Measurements from ENCODE around the gene ZC3HAV1.
"Not testable (repeated sequence)": the region's sequence is repeated elsewhere in the genome, so short reads cannot be mapped to it uniquely, and the experiment has no call there.

Gene ZC3HAV1

GRCh38 chr7:139127648-139128047, 18.1 kb upstream of the ZC3HAV1 start:
- H3K36me3 ChIP-seq (ENCODE audit: insufficient read depth, insufficient read length, low read length): no peaks in the 10 kb centered on the region
- TF ChIP-seq YY1 (IDR thresholded peaks at IDR 0.05; ENCODE audit: insufficient read depth, insufficient read length): no peak
- TF ChIP-seq SUZ12 (IDR thresholded peaks at IDR 0.05; ENCODE audit: extremely low read depth, insufficient read depth, insufficient read length): no peak
- TF ChIP-seq ZNF274 (IDR thresholded peaks at IDR 0.05; ENCODE audit: low read depth, low read length): no peak

DNA sequence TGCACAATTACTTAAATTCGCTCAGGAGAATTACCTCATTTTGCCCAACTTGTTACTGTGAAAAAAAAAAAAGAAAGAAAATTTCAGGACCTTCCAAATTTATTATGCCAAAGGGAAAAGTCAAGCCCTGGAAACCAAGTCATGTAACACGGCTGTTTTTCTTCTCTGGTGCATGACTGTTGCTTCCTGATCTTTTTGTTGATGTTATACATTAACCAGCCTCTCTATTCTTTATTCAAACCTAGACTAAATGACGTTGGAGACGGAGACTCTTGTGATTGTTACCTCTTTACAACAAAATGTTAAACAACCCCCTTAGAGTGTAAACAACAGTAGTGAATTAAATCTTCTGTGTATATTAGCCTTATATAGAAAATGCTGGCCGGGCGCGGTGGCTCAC, 16.1 kb upstream of the ZC3HAV1 start:
- no peaks in the 10 kb centered on the region for H3K9me3 ChIP-seq (ENCODE audit: insufficient read depth, low read length)
- H3K4me3 ChIP-seq (ENCODE audit: insufficient read length, low read depth): no peak overlapping the region
- H3K9ac ChIP-seq (ENCODE audit: insufficient read length, low read depth): no peak overlapping the region
- no peak for DNase-seq (ENCODE audit: low read depth, low spot score)
- no peaks in the 10 kb centered on the region for H3K36me3 ChIP-seq (ENCODE audit: insufficient read depth, insufficient read length, low read length)
- H3K27me3 ChIP-seq (ENCODE audit: insufficient read depth, insufficient read length): no peaks in the 10 kb centered on the region
- no peaks in the 10 kb centered on the region for H3K4me1 ChIP-seq (ENCODE audit: insufficient read depth, insufficient read length)
- no peak for TF ChIP-seq ZNF274 (IDR thresholded peaks at IDR 0.05; ENCODE audit: low read depth, low read length)

More at GRCh38 chr7:139127648-139128047, 18.1 kb upstream of the ZC3HAV1 start:
- no peak for DNase-seq (ENCODE audit: low read depth, low spot score)
- H3K9ac ChIP-seq (ENCODE audit: insufficient read length, low read depth): no peak overlapping the region
- no peaks in the 10 kb centered on the region for H3K4me1 ChIP-seq (ENCODE audit: insufficient read depth, insufficient read length)
- H3K9me3 ChIP-seq (ENCODE audit: insufficient read depth, low read length): no peaks in the 10 kb centered on the region
- H3K27me3 ChIP-seq (ENCODE audit: insufficient read depth, insufficient read length): peaks cover 10% of the 10 kb centered on the region
- H3K4me3 ChIP-seq (ENCODE audit: insufficient read length, low read depth): no peak overlapping the region

DNA sequence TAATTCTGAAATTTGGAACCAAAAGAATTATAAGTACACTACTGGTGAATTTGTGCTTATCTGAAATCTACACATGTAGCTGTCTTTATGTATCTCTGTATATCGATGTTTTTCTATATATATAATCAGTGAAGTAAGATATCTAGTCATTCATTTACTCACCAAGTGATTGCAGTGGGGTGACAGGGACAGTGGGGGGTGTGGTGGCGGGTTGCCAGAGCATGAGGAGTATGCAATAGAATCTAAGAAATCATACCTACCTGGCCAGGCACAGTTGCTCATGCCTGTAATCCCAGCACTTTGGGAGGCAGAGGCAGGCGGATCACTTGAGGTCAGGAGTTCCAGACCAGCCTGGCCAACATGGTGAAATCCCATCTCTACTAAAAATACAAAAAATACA, 15.5 kb upstream of the ZC3HAV1 start:
- H3K4me3 ChIP-seq (ENCODE audit: insufficient read length, low read depth); H3K9me3 ChIP-seq (ENCODE audit: insufficient read depth, low read length); DNase-seq (ENCODE audit: low read depth, low spot score); H3K27me3 ChIP-seq (ENCODE audit: insufficient read depth, insufficient read length); H3K36me3 ChIP-seq (ENCODE audit: insufficient read depth, insufficient read length, low read length); H3K4me1 ChIP-seq (ENCODE audit: insufficient read depth, insufficient read length); H3K9ac ChIP-seq (ENCODE audit: insufficient read length, low read depth): not testable (repeated sequence)

- Histone ChIP-seq H3K36me3 (ENCODE audit: insufficient read depth, insufficient read length, low read length) (no peaks in the 10 kb centered on the region), H3K4me1 (ENCODE audit: insufficient read depth, insufficient read length) (no peaks in the 10 kb centered on the region)
Measured at GRCh38 chr7:139124084-139124914, 14.8 kb upstream of the ZC3HAV1 start.

DNA sequence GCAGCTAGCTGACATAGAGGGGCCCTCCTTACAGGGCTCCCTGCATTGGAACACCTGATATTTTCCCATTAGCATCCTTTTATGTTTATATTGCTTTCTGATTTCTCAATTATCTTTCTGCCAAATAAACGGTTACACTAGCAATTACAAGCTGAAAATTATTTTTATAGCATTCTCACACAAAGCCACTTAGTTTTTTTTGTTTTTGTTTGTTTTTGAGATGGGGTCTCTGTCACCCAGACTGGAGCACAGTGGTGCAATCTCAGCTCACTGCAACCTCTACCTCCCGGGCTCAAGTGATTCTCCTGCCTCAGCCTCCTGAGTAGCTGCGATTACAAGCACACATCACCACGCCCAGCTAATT, 9.9 kb upstream of the ZC3HAV1 start:
- Histone ChIP-seq H3K9ac (ENCODE audit: insufficient read length, low read depth) (no peak overlapping the region), H3K4me3 (ENCODE audit: insufficient read length, low read depth) (no peak overlapping the region), H3K27me3 (ENCODE audit: insufficient read depth, insufficient read length) (no peaks in the 10 kb centered on the region), H3K4me1 (ENCODE audit: insufficient read depth, insufficient read length) (no peaks in the 10 kb centered on the region), H3K36me3 (ENCODE audit: insufficient read depth, insufficient read length, low read length) (no peaks in the 10 kb centered on the region), H3K9me3 (ENCODE audit: insufficient read depth, low read length) (no peaks in the 10 kb centered on the region)
- no peak for DNase-seq (ENCODE audit: low read depth, low spot score)
- TF ChIP-seq ZNF274 (IDR thresholded peaks at IDR 0.05; ENCODE audit: low read depth, low read length) (no peak), SUZ12 (IDR thresholded peaks at IDR 0.05; ENCODE audit: extremely low read depth, insufficient read depth, insufficient read length) (no peak), YY1 (IDR thresholded peaks at IDR 0.05; ENCODE audit: insufficient read depth, insufficient read length) (no peak)

More at GRCh38 chr7:139124084-139124914, 14.8 kb upstream of the ZC3HAV1 start:
- TF ChIP-seq ZNF274 (IDR thresholded peaks at IDR 0.05; ENCODE audit: low read depth, low read length): no peak
- no peak for TF ChIP-seq YY1 (IDR thresholded peaks at IDR 0.05; ENCODE audit: insufficient read depth, insufficient read length)
- no peak for TF ChIP-seq SUZ12 (IDR thresholded peaks at IDR 0.05; ENCODE audit: extremely low read depth, insufficient read depth, insufficient read length)
- H3K9ac ChIP-seq (ENCODE audit: insufficient read length, low read depth): no peak overlapping the region
- no peaks in the 10 kb centered on the region for H3K27me3 ChIP-seq (ENCODE audit: insufficient read depth, insufficient read length)
- H3K4me3 ChIP-seq (ENCODE audit: insufficient read length, low read depth): no peak overlapping the region
- no peaks in the 10 kb centered on the region for H3K9me3 ChIP-seq (ENCODE audit: insufficient read depth, low read length)
- no peak for DNase-seq (ENCODE audit: low read depth, low spot score)

GRCh38 chr7:139118805-139119485, 9.4 kb upstream of the ZC3HAV1 start:
- no peaks in the 10 kb centered on the region for H3K4me1 ChIP-seq (ENCODE audit: insufficient read depth, insufficient read length)
- no peak for DNase-seq (ENCODE audit: low read depth, low spot score)
- no peak for TF ChIP-seq SUZ12 (IDR thresholded peaks at IDR 0.05; ENCODE audit: extremely low read depth, insufficient read depth, insufficient read length)
- no peak for TF ChIP-seq YY1 (IDR thresholded peaks at IDR 0.05; ENCODE audit: insufficient read depth, insufficient read length)
- TF ChIP-seq ZNF274 (IDR thresholded peaks at IDR 0.05; ENCODE audit: low read depth, low read length): no peak
- no peak overlapping the region for H3K9ac ChIP-seq (ENCODE audit: insufficient read length, low read depth)
- no peaks in the 10 kb centered on the region for H3K27me3 ChIP-seq (ENCODE audit: insufficient read depth, insufficient read length)
- no peak overlapping the region for H3K4me3 ChIP-seq (ENCODE audit: insufficient read length, low read depth)
- H3K36me3 ChIP-seq (ENCODE audit: insufficient read depth, insufficient read length, low read length): no peaks in the 10 kb centered on the region
- no peaks in the 10 kb centered on the region for H3K9me3 ChIP-seq (ENCODE audit: insufficient read depth, low read length)

DNA sequence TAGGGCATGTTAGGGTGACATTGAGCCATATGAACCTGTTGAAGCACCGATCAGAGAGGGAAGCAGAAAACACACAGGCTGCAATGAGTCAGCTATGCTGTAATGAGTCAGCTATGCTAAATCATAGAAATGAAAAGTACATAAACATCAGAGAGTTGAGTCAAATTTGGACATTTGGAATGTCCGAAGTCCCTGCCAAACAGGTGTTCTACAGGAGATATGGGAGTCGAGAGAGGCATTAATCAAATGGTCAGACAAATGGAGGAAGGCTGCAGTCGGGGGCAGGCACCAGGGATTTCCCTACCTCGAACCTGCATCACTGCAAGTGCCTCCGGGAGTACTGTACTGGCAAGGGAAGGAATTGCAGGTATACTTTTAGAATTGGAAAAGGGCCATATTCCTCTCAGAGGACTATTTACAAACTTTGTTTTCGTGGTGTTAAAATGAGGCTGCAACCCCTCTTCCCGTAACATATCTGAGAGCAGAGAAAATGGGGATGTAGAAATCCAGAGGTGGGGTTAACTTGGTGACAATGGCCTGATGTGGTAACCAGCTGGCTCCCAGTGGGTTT, 8.8 kb upstream of the ZC3HAV1 start:
- H3K4me3 ChIP-seq (ENCODE audit: insufficient read length, low read depth): no peak overlapping the region

More for the DNA sequence above, 8.8 kb upstream of the ZC3HAV1 start:
- no peak for TF ChIP-seq SUZ12 (IDR thresholded peaks at IDR 0.05; ENCODE audit: extremely low read depth, insufficient read depth, insufficient read length)
- TF ChIP-seq YY1 (IDR thresholded peaks at IDR 0.05; ENCODE audit: insufficient read depth, insufficient read length): no peak
- TF ChIP-seq ZNF274 (IDR thresholded peaks at IDR 0.05; ENCODE audit: low read depth, low read length): no peak
- no peak overlapping the region for H3K9ac ChIP-seq (ENCODE audit: insufficient read length, low read depth)
- no peaks in the 10 kb centered on the region for H3K27me3 ChIP-seq (ENCODE audit: insufficient read depth, insufficient read length)
- H3K36me3 ChIP-seq (ENCODE audit: insufficient read depth, insufficient read length, low read length): no peaks in the 10 kb centered on the region
- no peak for DNase-seq (ENCODE audit: low read depth, low spot score)
- no peaks in the 10 kb centered on the region for H3K4me1 ChIP-seq (ENCODE audit: insufficient read depth, insufficient read length)
- H3K9me3 ChIP-seq (ENCODE audit: insufficient read depth, low read length): no peaks in the 10 kb centered on the region
